Measurements from ENCODE around the gene IL17C.

DNA sequence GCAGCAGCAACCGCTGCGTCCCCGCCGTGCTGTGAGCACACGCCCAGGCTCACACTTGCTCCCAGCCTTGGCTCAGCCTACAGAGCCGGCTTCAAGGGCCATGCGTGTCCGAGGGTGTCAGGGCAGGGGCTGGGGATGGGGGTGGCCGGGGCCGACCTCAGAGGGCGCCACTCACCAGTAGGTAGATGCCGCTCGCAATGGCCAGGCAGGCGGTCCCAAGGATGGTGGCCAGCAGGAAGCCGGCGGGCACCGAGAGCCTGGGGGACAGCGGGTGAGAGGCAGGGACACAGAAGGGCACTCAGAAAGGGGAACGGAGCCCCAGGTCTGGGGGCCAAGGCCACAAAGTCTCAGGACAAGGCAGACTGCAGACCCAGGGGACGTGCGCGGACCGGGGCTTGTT lies 7.6 kb downstream of the IL17C start:
- TF ChIP-seq, protein P1, sequence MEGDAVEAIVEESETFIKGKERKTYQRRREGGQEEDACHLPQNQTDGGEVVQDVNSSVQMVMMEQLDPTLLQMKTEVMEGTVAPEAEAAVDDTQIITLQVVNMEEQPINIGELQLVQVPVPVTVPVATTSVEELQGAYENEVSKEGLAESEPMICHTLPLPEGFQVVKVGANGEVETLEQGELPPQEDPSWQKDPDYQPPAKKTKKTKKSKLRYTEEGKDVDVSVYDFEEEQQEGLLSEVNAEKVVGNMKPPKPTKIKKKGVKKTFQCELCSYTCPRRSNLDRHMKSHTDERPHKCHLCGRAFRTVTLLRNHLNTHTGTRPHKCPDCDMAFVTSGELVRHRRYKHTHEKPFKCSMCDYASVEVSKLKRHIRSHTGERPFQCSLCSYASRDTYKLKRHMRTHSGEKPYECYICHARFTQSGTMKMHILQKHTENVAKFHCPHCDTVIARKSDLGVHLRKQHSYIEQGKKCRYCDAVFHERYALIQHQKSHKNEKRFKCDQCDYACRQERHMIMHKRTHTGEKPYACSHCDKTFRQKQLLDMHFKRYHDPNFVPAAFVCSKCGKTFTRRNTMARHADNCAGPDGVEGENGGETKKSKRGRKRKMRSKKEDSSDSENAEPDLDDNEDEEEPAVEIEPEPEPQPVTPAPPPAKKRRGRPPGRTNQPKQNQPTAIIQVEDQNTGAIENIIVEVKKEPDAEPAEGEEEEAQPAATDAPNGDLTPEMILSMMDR (IDR thresholded peaks at IDR 0.05; ENCODE audit: poor library complexity), result no peak
- no peak for TF ChIP-seq EZH2phosphoT487 (IDR thresholded peaks at IDR 0.05; ENCODE audit: low read depth, severe bottlenecking, unreplicated experiment)
